Epithelial cell of umbilical artery (primary cell): ENCODE results near the gene PDCD7. TPM values are rescaled to one million over a fixed set of nuclear protein-coding genes. Genes with fewer than 3 reads are reported as not detected.

Source experiments
- total RNA-seq: library from RNA; depleted of rRNA; stranded (reverse); fragments of >200 nt; gene quantifications from 2 replicates; pipeline ENCODE4 v1.2.3, GENCODE V29; 2014

PDCD7 gene, protein sequence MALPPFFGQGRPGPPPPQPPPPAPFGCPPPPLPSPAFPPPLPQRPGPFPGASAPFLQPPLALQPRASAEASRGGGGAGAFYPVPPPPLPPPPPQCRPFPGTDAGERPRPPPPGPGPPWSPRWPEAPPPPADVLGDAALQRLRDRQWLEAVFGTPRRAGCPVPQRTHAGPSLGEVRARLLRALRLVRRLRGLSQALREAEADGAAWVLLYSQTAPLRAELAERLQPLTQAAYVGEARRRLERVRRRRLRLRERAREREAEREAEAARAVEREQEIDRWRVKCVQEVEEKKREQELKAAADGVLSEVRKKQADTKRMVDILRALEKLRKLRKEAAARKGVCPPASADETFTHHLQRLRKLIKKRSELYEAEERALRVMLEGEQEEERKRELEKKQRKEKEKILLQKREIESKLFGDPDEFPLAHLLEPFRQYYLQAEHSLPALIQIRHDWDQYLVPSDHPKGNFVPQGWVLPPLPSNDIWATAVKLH
- total RNA-seq, result 13.0 and 18.2 TPM in 2 replicates

DNA sequence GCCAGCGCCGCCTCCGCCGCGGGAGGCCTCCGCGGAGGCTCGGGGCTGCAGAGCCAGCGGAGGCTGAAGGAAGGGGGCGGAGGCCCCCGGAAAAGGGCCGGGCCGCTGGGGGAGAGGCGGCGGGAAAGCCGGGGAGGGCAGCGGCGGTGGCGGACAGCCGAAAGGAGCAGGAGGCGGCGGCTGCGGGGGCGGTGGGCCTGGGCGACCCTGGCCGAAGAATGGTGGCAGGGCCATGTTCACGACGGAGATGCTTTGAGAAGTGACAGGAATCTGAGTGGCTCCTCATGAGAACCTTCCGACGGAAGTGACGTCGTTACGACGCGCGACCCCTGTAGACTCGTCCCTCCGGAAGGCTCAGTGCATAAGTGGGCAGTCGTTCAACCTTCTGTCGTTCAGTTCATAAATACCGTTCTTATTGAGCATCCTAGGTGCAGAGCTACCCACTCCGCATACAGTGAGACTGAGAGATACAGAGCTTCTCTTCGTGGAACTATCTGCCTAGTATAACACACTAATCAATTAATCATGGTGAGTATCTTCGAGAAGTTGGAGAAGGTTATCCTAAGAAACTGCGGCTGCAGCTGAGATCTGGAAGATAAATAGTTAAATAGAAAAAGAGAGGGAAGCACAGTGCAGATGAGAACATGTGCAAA is at the start of gene PDCD7:
TSS of gene PDCD7 (minus strand) at position 261 of the 653 bp plus-strand sequence. CDS start at position 234, 27 bp downstream.

DNA sequence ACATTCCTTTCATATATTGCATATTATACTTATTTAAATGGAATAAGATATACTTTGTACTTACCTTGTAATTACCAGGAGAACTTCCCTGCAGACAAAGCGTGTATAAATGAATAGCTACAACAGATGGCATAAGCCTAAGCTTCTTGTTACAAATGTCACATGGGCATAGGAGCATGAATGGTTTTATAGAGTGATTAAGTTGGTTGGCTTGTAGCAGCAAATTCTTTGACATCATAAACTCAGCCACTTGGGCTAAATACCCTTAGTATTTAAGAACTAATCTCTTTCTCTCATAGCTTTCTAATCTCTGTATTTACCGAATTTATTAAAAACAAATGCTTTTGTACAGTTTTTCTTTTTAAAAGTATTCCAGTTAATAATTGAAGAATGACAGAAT is 18.5 kb downstream of the PDCD7 start, which contains the start of gene UBAP1L:
TSS of gene UBAP1L (minus strand) at position 115 of the 400 bp plus-strand sequence. CDS start 8,985 bp downstream, outside the sequence.

GRCh38 chr15:65076486-65077290 is 56.9 kb downstream of the PDCD7 start, which contains the start of gene KBTBD13:
TSS of gene KBTBD13 (plus strand) at chr15:65076746. CDS start at chr15:65076816, 70 bp downstream.

DNA sequence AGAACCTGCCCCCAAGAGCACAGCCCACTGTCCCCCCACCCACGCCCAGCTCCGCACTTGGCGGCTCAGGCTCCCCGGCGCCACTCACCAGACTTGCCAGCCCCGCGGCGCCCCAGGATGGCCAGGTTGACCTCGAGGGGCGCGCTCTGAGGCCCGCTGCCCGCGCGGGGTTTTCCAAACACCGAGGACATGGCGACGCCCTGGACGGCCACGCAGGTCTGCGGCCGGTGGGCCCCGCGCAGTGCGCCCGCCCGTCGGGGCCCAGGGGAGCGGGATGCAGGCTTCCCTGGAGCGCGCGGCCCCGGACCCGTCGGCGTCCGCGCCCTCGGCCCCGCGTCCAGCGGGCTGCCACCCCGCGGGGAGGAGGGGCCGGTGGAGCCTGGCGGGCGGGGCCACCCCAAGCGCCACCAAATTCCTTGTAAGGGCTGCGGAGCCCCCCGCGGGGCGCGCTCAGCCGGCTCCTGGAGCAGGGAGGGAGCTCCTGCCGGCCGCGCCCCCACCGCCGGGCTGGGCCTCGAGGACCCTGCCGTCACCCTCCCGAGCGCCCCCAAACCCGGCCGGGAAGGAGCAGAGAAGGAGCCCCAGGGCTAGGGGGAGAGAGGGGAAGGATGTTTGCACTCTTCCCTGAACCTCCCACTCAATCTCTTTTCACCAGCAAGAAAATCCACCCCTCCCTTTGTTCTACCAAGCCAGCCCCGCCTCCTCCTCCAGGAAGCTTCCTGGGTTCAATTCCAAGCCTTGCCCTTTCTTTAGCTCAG is 65.8 kb downstream of the PDCD7 start, which contains the start of gene RASL12:
TSS of gene RASL12 (minus strand) at position 347 of the 758 bp plus-strand sequence. CDS start at position 191, 156 bp downstream.

Other genes with a start within 250 kb of the PDCD7 start
- gene ANKDD1A, start 221.9 kb downstream of the PDCD7 start, total RNA-seq, result 1.6 and 3.0 TPM in 2 replicates
- 59.1 and 72.6 TPM in 2 replicates for gene SPG21, start 143.9 kb downstream of the PDCD7 start, total RNA-seq
- 21.3 and 22.1 TPM in 2 replicates for gene MTFMT, start 104.2 kb downstream of the PDCD7 start, total RNA-seq
- not detected in 2 replicates for gene SLC51B, start 88.4 kb downstream of the PDCD7 start, total RNA-seq
- 0.32 TPM in 1 of 2 replicates, not detected in the other for gene RASL12, start 65.8 kb downstream of the PDCD7 start, total RNA-seq
- not detected in 2 replicates for gene KBTBD13, start 57.1 kb downstream of the PDCD7 start, total RNA-seq
- 0.65 and 1.1 TPM in 2 replicates for gene UBAP1L, start 18.6 kb downstream of the PDCD7 start, total RNA-seq
- 40.9 and 57.4 TPM in 2 replicates for gene CLPX, start 51.5 kb upstream of the PDCD7 start, total RNA-seq
- not detected in 2 replicates for gene CILP, start 77.7 kb upstream of the PDCD7 start, total RNA-seq
- gene PARP16, start 153.1 kb upstream of the PDCD7 start, total RNA-seq, result 0.97 and 1.1 TPM in 2 replicates
- gene RNU5A-1, start 162.2 kb upstream of the PDCD7 start, total RNA-seq, result not detected in 2 replicates
- not detected in 2 replicates for gene RNU5B-1, start 170.9 kb upstream of the PDCD7 start, total RNA-seq
- gene IGDCC3, start 244.2 kb upstream of the PDCD7 start, total RNA-seq, result not detected in 2 replicates